Ovary (tissue), 9 donors: ENCODE results near the gene ISG15. TPM values are rescaled to one million over a fixed set of nuclear protein-coding genes. Genes with fewer than 3 reads are reported as not detected.

Source experiments
- DNase-seq, 5 donors: peaks; one replicate each; pipeline ENCODE4 v3.0.0-alpha.2; 2019 to 2020
- H3K27ac ChIP-seq, 2 donors: fragments of 200-600 bp; one replicate each; pipeline versions ENCODE4 v1.5.1 to v1.8.0; 2019 to 2022
- H3K27me3 ChIP-seq: fragments of 200-600 bp; one replicate; pipeline ENCODE4 v1.8.0; 2022
- H3K36me3 ChIP-seq: fragments of 200-600 bp; sonication (generic); one replicate; pipeline ENCODE4 v1.5.1; 2019
- H3K4me1 ChIP-seq: one replicate; pipeline ENCODE4 v1.8.1; 2013; ENCODE audit warnings: mild to moderate bottlenecking, moderate library complexity; ENCODE audit not compliant: insufficient read depth
- H3K4me3 ChIP-seq: fragments of 200-600 bp; sonication (generic); one replicate; pipeline ENCODE4 v1.5.1; 2017
- H3K9me3 ChIP-seq, 2 donors: fragments of 200-600 bp in 1 of 2; sonication (generic) in 1 of 2; one replicate each; pipeline versions ENCODE4 v1.5.1 to v1.8.1; 2013 to 2019; ENCODE audit warnings: mild to moderate bottlenecking in 1 of 2, moderate library complexity in 1 of 2
- CTCF ChIP-seq, 3 donors: fragments of 450-650 bp in 2 of 3; fragments of 200-600 bp in 1 of 3; IDR thresholded peaks; one replicate each; pipeline versions ENCODE4 v1.5.1 to v1.8.0; 2016 to 2022; ENCODE audit warnings: antibody characterized with exemption in 3 of 3, mild to moderate bottlenecking in 1 of 3
- EP300 ChIP-seq: sonication (generic); formaldehyde crosslinking; IDR thresholded peaks from one replicate; pipeline ENCODE4 v1.6.1; 2017; ENCODE audit warnings: antibody characterized with exemption
- POLR2A ChIP-seq: fragments of 450-650 bp; IDR thresholded peaks from one replicate; pipeline ENCODE4 v1.6.1; 2017; ENCODE audit warnings: antibody characterized with exemption, mild to moderate bottlenecking, moderate library complexity
- WGBS, 3 donors: extraction: QIAGEN DNeasy Blood & Tissue Kit in 1 of 3; methylation state at CpG; one replicate each; pipeline versions ENCODE4 v1.1.5 to v1.1.7; 2013 to 2017; 5-methylcytosine and 5-hydroxymethylcytosine counted together
- intact Hi-C, 4 donors: fragments of 100-400 bp; cut with DNase I; formaldehyde crosslinking; loops; one replicate each; pipeline versions ENCODE4 v1.11.0 to v1.15.1; 2022 to 2023
- polyA plus RNA-seq, 2 donors: library from polyadenylated mRNA; stranded (reverse); fragments of 200-250 nt in 1 of 2; fragments of 350-450 nt in 1 of 2; fragmentation: Illumina TruSeq in 1 of 2; extraction: RNeasy Lipid Tissue Mini Kit (QIAGEN cat#74804) in 1 of 2; gene quantifications; one replicate each; pipeline ENCODE4 v1.2.3, GENCODE V29; 2013 to 2014
- total RNA-seq, 7 donors: library from RNA; depleted of rRNA in 2 of 7; stranded (reverse); fragments of >200 nt in 2 of 7; fragmentation: NEBNext Ultra II Directional in 3 of 7; extraction: Animal tissue kit (Norgen Biotek cat#: 25700) in 3 of 7; gene quantifications; one replicate each; pipeline versions ENCODE4 v1.1.0 to v1.2.4, GENCODE V29; 2016 to 2023
- donor health status: DM: no; HTN: no; CAD: no; lungs with moderate emphysema.
- donor health status: DM: no; HTN: no; CAD: no.
- donor health status: Bipolar disorder and iron deficiency.
- donor health status: DM: yes; HTN: yes; CAD: no.
- donor health status: DM: no; HTN: no; CAD: no.
- donor health status: DM: yes; HTN: yes; CAD: no.

ISG15 gene
- total and polyA plus RNA-seq, 9 donors = 7.8 to 83.5 (median 14.9) TPM; not detected in 1

GRCh38 chr1:999725-1000356 lies 13.5 kb upstream of the ISG15 start, which contains the start of gene HES4:
Gene HES4 (minus strand): TSS chr1:1000097. CDS start chr1:999973, 124 bp downstream.
- intact Hi-C loops = no loop called here
- WGBS, 3 donors = 0 to 1% methylated on average over 56 to 95 of the region's 95 CpGs; no CpG with 5 or more reads in 1 of the 3 donors
- peak within 1 kb of the TSS; percentile 64 for H3K4me3 ChIP-seq
- peaks cover 9% of the 10 kb centered on the region for H3K4me1 ChIP-seq
- DNase-seq = peak; percentile 42 to 82 (median 73)
- no peaks in the 10 kb centered on the region for H3K9me3 ChIP-seq
- peak within 1 kb of the TSS; percentile 52 to 53 for H3K27ac ChIP-seq
- TF ChIP-seq EP300 (no peak), POLR2A (peak; percentile 58)
- H3K36me3 ChIP-seq = no peaks in the 10 kb centered on the region
- peaks cover 11% of the 10 kb centered on the region for H3K27me3 ChIP-seq

GRCh38 chr1:1000357-1001056 lies 12.8 kb upstream of the ISG15 start:
- Histone ChIP-seq H3K4me1 (peaks cover 9% of the 10 kb centered on the region), H3K4me3 (peak overlapping the region; percentile 64), H3K27me3 (peaks cover 11% of the 10 kb centered on the region), H3K36me3 (no peaks in the 10 kb centered on the region), H3K9me3 (no peaks in the 10 kb centered on the region), H3K27ac (peak overlapping the region; percentile 52 to 53)
- TF ChIP-seq POLR2A (peak; percentile 10), CTCF (IDR thresholded peaks at IDR 0.05) (peak in 1 of 3 donors; percentile 16), EP300 (peak; percentile 41)
- intact Hi-C loops = no loop called here
- 0 to 1% (median 0%) methylated on average over 48 to 75 of the region's 75 CpGs for WGBS, 3 donors
- peak in 4 of 5 donors; percentile 64 to 86 (median 78) for DNase-seq

- TF ChIP-seq CTCF (IDR thresholded peaks at IDR 0.05) (no peak), EP300 (no peak), POLR2A (no peak)
- intact Hi-C loops = no loop called here
- DNase-seq = peak in 3 of 5 donors; percentile 30 to 36 (median 32)
- Histone ChIP-seq H3K36me3 (no peaks in the 10 kb centered on the region), H3K4me3 (peak overlapping the region; percentile 64), H3K9me3 (no peaks in the 10 kb centered on the region), H3K27me3 (peaks cover 11% of the 10 kb centered on the region), H3K4me1 (peaks cover 9% of the 10 kb centered on the region), H3K27ac (peak overlapping the region; percentile 10 to 52)
- WGBS, 3 donors = 0 to 2% (median 1%) methylated on average over 30 to 58 of the region's 58 CpGs
Observed at GRCh38 chr1:1001057-1001783, 12.1 kb upstream of the ISG15 start.

- TF ChIP-seq EP300 (no peak), CTCF (IDR thresholded peaks at IDR 0.05) (no peak), POLR2A (no peak)
- Histone ChIP-seq H3K9me3 (no peaks in the 10 kb centered on the region), H3K4me1 (peaks cover 6% of the 10 kb centered on the region), H3K27ac (no peak overlapping the region), H3K36me3 (no peaks in the 10 kb centered on the region), H3K27me3 (peaks cover 2% of the 10 kb centered on the region), H3K4me3 (no peak overlapping the region)
- intact Hi-C loops = no loop called here
- 83 to 87% (median 85%) methylated on average over 20 to 22 of the region's 22 CpGs for WGBS, 3 donors
- peak in 1 of 5 donors; percentile 31 for DNase-seq
Observed at GRCh38 chr1:1003618-1004419, 9.5 kb upstream of the ISG15 start.
